Prostate gland (tissue), 2 donors: ENCODE data around the gene IL17A. TPM values are rescaled to one million over a fixed set of nuclear protein-coding genes. Genes with fewer than 3 reads are reported as not detected.

Experiments
- DNase-seq: peaks from one replicate; pipeline ENCODE4 v3.0.0-alpha.2; 2019; ENCODE audit warnings: low spot score
- H3K27ac ChIP-seq, 2 donors: fragments of 200-600 bp; sonication (generic); 2 replicates each; pipeline ENCODE4 v1.5.1; 2017 to 2019
- H3K27me3 ChIP-seq: fragments of 200-600 bp; sonication (generic); replicated peaks from 2 replicates; pipeline ENCODE4 v1.5.1; 2019; ENCODE audit not compliant: insufficient read depth
- H3K36me3 ChIP-seq, 2 donors: fragments of 200-600 bp; sonication (generic); 1 replicate in 1 of 2; 2 replicates in 1 of 2; pipeline versions ENCODE4 v1.5.1 to v1.8.1; 2017 to 2019
- H3K4me1 ChIP-seq: fragments of 200-600 bp; sonication (generic); replicated peaks from 2 replicates; pipeline ENCODE4 v1.5.1; 2019
- H3K4me3 ChIP-seq, 2 donors: fragments of 200-600 bp; sonication (generic); 2 replicates each; pipeline ENCODE4 v1.5.1; 2017 to 2019
- H3K9me3 ChIP-seq: fragments of 200-600 bp; sonication (generic); 2 replicates; pipeline ENCODE4 v1.5.1; 2017
- POLR2A ChIP-seq: fragments of 450-650 bp; IDR thresholded peaks from one replicate; pipeline ENCODE4 v1.6.1; 2016; ENCODE audit warnings: antibody characterized with exemption, mild to moderate bottlenecking
- POLR2AphosphoS5 ChIP-seq: sonication (generic); formaldehyde crosslinking; IDR thresholded peaks from one replicate; pipeline ENCODE4 v1.6.1; 2017; ENCODE audit warnings: antibody characterized with exemption
- WGBS: methylation state at CpG from one replicate; pipeline ENCODE4 v1.1.5; 2018; 5-methylcytosine and 5-hydroxymethylcytosine counted together
- intact Hi-C: fragments of 100-400 bp; cut with DNase I; formaldehyde crosslinking; loops from one replicate; pipeline ENCODE4 v1.14.2; 2022
- total RNA-seq, 2 donors: library from RNA; depleted of rRNA; stranded (reverse); fragments of >200 nt; gene quantifications; one replicate each; pipeline ENCODE4 v1.1.0, GENCODE V29; 2016
- TF ChIP-seq, protein P1 (sequence below), 4 experiments: fragments of 200-600 bp in 2 of 4; fragments of 450-650 bp in 2 of 4; sonication (generic) in 2 of 4; IDR thresholded peaks; 1 replicate in 3 of 4; 2 replicates in 1 of 4; pipeline ENCODE4 v1.5.1; 2016 to 2019; ENCODE audit warnings: antibody characterized with exemption in 4 of 4, mild to moderate bottlenecking in 2 of 4, moderate library complexity in 2 of 4

The IL17A gene
- total RNA-seq, 2 donors from 2014 or later: not detected

DNA sequence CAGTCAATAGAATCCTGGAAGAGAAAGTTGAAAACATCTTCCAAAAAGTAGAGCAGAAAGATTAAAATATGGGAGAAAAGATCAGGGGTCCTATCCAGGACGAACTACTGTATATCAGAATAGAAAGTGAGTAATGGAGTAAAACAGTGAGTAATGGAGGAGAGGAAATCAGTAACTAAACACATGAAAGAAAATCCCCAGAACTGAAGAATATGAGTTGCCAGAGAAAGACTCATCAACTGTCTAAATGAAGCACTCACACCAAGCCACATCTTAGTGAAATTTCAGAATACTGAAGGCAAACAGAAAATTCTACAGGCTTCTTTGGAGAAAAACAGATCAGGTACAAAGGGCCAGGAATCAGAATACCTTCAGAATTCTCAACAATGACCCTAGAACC is 14.9 kb downstream of the IL17A start:
- intact Hi-C loops: no loop called here
- Histone ChIP-seq H3K36me3 (no peaks in the 10 kb centered on the region), H3K27ac (no peak overlapping the region), H3K9me3 (no peaks in the 10 kb centered on the region), H3K4me3 (no peak overlapping the region), H3K4me1 (no peaks in the 10 kb centered on the region), H3K27me3 (no peaks in the 10 kb centered on the region)
- no peak for DNase-seq
- 0% methylated on average over 1 of the region's 1 CpG for WGBS
- TF ChIP-seq POLR2A (no peak), POLR2AphosphoS5 (no peak)
- TF ChIP-seq, protein P1, sequence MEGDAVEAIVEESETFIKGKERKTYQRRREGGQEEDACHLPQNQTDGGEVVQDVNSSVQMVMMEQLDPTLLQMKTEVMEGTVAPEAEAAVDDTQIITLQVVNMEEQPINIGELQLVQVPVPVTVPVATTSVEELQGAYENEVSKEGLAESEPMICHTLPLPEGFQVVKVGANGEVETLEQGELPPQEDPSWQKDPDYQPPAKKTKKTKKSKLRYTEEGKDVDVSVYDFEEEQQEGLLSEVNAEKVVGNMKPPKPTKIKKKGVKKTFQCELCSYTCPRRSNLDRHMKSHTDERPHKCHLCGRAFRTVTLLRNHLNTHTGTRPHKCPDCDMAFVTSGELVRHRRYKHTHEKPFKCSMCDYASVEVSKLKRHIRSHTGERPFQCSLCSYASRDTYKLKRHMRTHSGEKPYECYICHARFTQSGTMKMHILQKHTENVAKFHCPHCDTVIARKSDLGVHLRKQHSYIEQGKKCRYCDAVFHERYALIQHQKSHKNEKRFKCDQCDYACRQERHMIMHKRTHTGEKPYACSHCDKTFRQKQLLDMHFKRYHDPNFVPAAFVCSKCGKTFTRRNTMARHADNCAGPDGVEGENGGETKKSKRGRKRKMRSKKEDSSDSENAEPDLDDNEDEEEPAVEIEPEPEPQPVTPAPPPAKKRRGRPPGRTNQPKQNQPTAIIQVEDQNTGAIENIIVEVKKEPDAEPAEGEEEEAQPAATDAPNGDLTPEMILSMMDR (IDR thresholded peaks at IDR 0.05): no peak

- H3K27me3 ChIP-seq: no peaks in the 10 kb centered on the region
- no peaks in the 10 kb centered on the region for H3K36me3 ChIP-seq
- DNase-seq: no peak
- H3K4me3 ChIP-seq: no peak overlapping the region
- H3K4me1 ChIP-seq: no peaks in the 10 kb centered on the region
- no peak overlapping the region for H3K27ac ChIP-seq
- TF ChIP-seq, protein P1 (IDR thresholded peaks at IDR 0.05): no peak
- no peak for TF ChIP-seq POLR2AphosphoS5
- TF ChIP-seq POLR2A: no peak
- intact Hi-C loops: no loop called here
- H3K9me3 ChIP-seq: no peaks in the 10 kb centered on the region
Measured at GRCh38 chr6:52201493-52201892, 15.3 kb downstream of the IL17A start.

DNA sequence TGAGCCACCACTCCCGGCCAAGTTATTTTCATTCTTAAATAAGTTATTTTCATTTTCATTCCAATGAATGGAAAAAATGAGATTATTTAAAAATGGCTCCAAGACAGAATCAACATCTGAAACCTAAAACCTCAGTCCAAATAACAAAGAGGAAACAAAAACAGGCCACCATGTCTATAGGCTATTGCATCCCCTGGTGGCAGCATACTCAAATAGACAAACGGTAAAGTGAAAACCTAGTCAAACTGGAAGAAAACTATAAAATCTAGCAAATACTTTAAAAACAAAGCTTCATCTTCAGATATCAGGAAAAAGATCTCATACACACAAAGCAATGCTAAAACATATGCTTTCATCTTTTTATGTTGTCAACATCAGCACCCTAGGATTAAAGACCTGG is 20.9 kb downstream of the IL17A start:
- Histone ChIP-seq H3K9me3 (no peaks in the 10 kb centered on the region), H3K27me3 (no peaks in the 10 kb centered on the region), H3K4me3 (no peak overlapping the region), H3K27ac (no peak overlapping the region), H3K4me1 (no peaks in the 10 kb centered on the region), H3K36me3 (no peaks in the 10 kb centered on the region)
- DNase-seq: no peak
- TF ChIP-seq POLR2AphosphoS5 (no peak), POLR2A (no peak)
- TF ChIP-seq, protein P1 (IDR thresholded peaks at IDR 0.05): no peak
- intact Hi-C loops: no loop called here
- WGBS: 86% methylated on average over 2 of the region's 2 CpGs

- Histone ChIP-seq H3K9me3 (no peaks in the 10 kb centered on the region), H3K4me1 (no peaks in the 10 kb centered on the region), H3K27ac (no peak overlapping the region), H3K36me3 (no peaks in the 10 kb centered on the region), H3K27me3 (no peaks in the 10 kb centered on the region), H3K4me3 (no peak overlapping the region)
- no peak for DNase-seq
- intact Hi-C loops: no loop called here
- WGBS: 82% methylated on average over 3 of the region's 3 CpGs
- no peak for TF ChIP-seq POLR2A
- TF ChIP-seq, protein P1 (IDR thresholded peaks at IDR 0.05): no peak
- no peak for TF ChIP-seq POLR2AphosphoS5
Measured at GRCh38 chr6:52208612-52209011, 22.4 kb downstream of the IL17A start.

- TF ChIP-seq POLR2AphosphoS5 (no peak), POLR2A (no peak)
- TF ChIP-seq, protein P1 (IDR thresholded peaks at IDR 0.05): no peak
- WGBS: 52% methylated on average over 2 of the region's 2 CpGs
- Histone ChIP-seq H3K4me3 (no peak overlapping the region), H3K9me3 (no peaks in the 10 kb centered on the region), H3K4me1 (no peaks in the 10 kb centered on the region), H3K27me3 (no peaks in the 10 kb centered on the region), H3K27ac (no peak overlapping the region), H3K36me3 (no peaks in the 10 kb centered on the region)
- intact Hi-C loops: no loop called here
- no peak for DNase-seq
Measured at GRCh38 chr6:52209770-52210169, 23.6 kb downstream of the IL17A start.
